Gastroesophageal sphincter (tissue), 4 donors: ENCODE data around the gene TRAF3. TPM values are rescaled to one million over a fixed set of nuclear protein-coding genes. Genes with fewer than 3 reads are reported as not detected.

ENCODE experiments used
- ATAC-seq: fragments of 150-250 bp; one replicate; pipeline ENCODE4 v1.9.1; 2016; ENCODE audit warnings: mild to moderate bottlenecking, moderate library complexity
- H3K27ac ChIP-seq, 4 donors: fragments of 200-600 bp; sonication (generic) in 3 of 4; 1 replicate in 3 of 4; 2 replicates in 1 of 4; pipeline ENCODE4 v1.5.1; 2016 to 2019
- H3K27me3 ChIP-seq: fragments of 200-600 bp; sonication (generic); one replicate; pipeline ENCODE4 v1.5.1; 2019
- H3K36me3 ChIP-seq, 2 donors: fragments of 200-600 bp; sonication (generic); one replicate each; pipeline ENCODE4 v1.5.1; 2019; ENCODE audit warnings: control low read depth in 1 of 2
- H3K4me1 ChIP-seq, 3 donors: fragments of 200-600 bp; sonication (generic); 1 replicate in 2 of 3; 2 replicates in 1 of 3; pipeline ENCODE4 v1.5.1; 2016 to 2019; ENCODE audit warnings: control low read depth in 2 of 3
- H3K4me3 ChIP-seq, 2 donors: fragments of 200-600 bp; sonication (generic); one replicate each; pipeline ENCODE4 v1.5.1; 2019; ENCODE audit warnings: mild to moderate bottlenecking in 1 of 2, moderate library complexity in 1 of 2
- H3K9me3 ChIP-seq, 3 donors: fragments of 200-600 bp; sonication (generic); one replicate each; pipeline ENCODE4 v1.5.1; 2017 to 2019; ENCODE audit warnings: control low read depth in 2 of 3
- CTCF ChIP-seq, 4 experiments: fragments of 200-600 bp in 2 of 4; fragments of 450-650 bp in 2 of 4; sonication (generic) in 1 of 4; IDR thresholded peaks; one replicate each; pipeline ENCODE4 v1.5.1; 2017 to 2019; ENCODE audit warnings: antibody characterized with exemption in 4 of 4, mild to moderate bottlenecking in 2 of 4, moderate library complexity in 2 of 4
- EP300 ChIP-seq: sonication (generic); formaldehyde crosslinking; IDR thresholded peaks from one replicate; pipeline ENCODE4 v1.6.1; 2017; ENCODE audit warnings: antibody characterized with exemption, mild to moderate bottlenecking
- POLR2A ChIP-seq, 2 donors: fragments of 450-650 bp; IDR thresholded peaks; one replicate each; pipeline ENCODE4 v1.6.1; 2017; ENCODE audit warnings: antibody characterized with exemption in 2 of 2, mild to moderate bottlenecking in 2 of 2, moderate library complexity in 1 of 2
- POLR2AphosphoS5 ChIP-seq: sonication (generic); formaldehyde crosslinking; IDR thresholded peaks from one replicate; pipeline ENCODE4 v1.6.1; 2017; ENCODE audit warnings: antibody characterized with exemption
- WGBS, 2 donors: methylation state at CpG; one replicate each; pipeline ENCODE4 v1.1.5; 2018; ENCODE audit warnings: low coverage in 1 of 2; 5-methylcytosine and 5-hydroxymethylcytosine counted together
- total RNA-seq, 4 donors: library from RNA; depleted of rRNA; stranded (reverse); fragments of >200 nt; gene quantifications; one replicate each; pipeline ENCODE4 v1.1.0, GENCODE V29; 2016

Gene TRAF3
- total RNA-seq, 4 donors from 2014 or later = 10.9 to 29.0 (median 18.7) TPM

GRCh38 chr14:102853648-102854047 is 76.4 kb downstream of the TRAF3 start:
- 90 to 97% methylated on average over 1 to 7 of the region's 7 CpGs for WGBS, 2 donors
- Histone ChIP-seq H3K36me3 (no peaks in the 10 kb centered on the region), H3K27ac (no peak overlapping the region), H3K4me3 (no peak overlapping the region), H3K27me3 (no peaks in the 10 kb centered on the region), H3K4me1 (peaks cover 4 to 19% (median 6%) of the 10 kb centered on the region in 3 donors), H3K9me3 (no peaks in the 10 kb centered on the region)
- ATAC-seq = no peak
- TF ChIP-seq POLR2A (IDR thresholded peaks at IDR 0.05) = no peak
- TF ChIP-seq POLR2AphosphoS5 = no peak
- no peak for TF ChIP-seq CTCF (IDR thresholded peaks at IDR 0.05)
- TF ChIP-seq EP300 = no peak

- Histone ChIP-seq H3K27me3 (no peaks in the 10 kb centered on the region), H3K4me1 (peaks cover 2 to 14% (median 4%) of the 10 kb centered on the region in 3 donors), H3K4me3 (no peak overlapping the region), H3K36me3 (no peaks in the 10 kb centered on the region), H3K27ac (no peak overlapping the region), H3K9me3 (no peaks in the 10 kb centered on the region)
- 90 to 94% methylated on average over 4 of the region's 4 CpGs for WGBS, 2 donors
- no peak for ATAC-seq
- TF ChIP-seq EP300 = no peak
- no peak for TF ChIP-seq CTCF (IDR thresholded peaks at IDR 0.05)
- TF ChIP-seq POLR2A (IDR thresholded peaks at IDR 0.05) = no peak
- no peak for TF ChIP-seq POLR2AphosphoS5
These were observed 76.9 kb downstream of the TRAF3 start for GRCh38 chr14:102854091-102854703.

GRCh38 chr14:102856179-102856578 is 78.9 kb downstream of the TRAF3 start:
- TF ChIP-seq EP300 = no peak
- no peak for TF ChIP-seq CTCF (IDR thresholded peaks at IDR 0.05)
- no peak for TF ChIP-seq POLR2AphosphoS5
- TF ChIP-seq POLR2A (IDR thresholded peaks at IDR 0.05) = no peak
- Histone ChIP-seq H3K27ac (no peak overlapping the region), H3K4me3 (no peak overlapping the region), H3K36me3 (no peaks in the 10 kb centered on the region), H3K9me3 (no peaks in the 10 kb centered on the region), H3K27me3 (no peaks in the 10 kb centered on the region), H3K4me1 (no peaks in the 10 kb centered on the region)
- 86 to 100% methylated on average over 2 of the region's 2 CpGs for WGBS, 2 donors
- ATAC-seq = no peak

- ATAC-seq = no peak
- 82 to 89% methylated on average over 2 of the region's 2 CpGs for whole genome bisulfite sequencing, 2 donors
- Histone ChIP-seq H3K27ac (no peak overlapping the region), H3K27me3 (no peaks in the 10 kb centered on the region), H3K9me3 (peaks cover 0 to 6% (median 0%) of the 10 kb centered on the region in 3 donors), H3K36me3 (no peaks in the 10 kb centered on the region), H3K4me3 (no peak overlapping the region), H3K4me1 (no peaks in the 10 kb centered on the region)
- no peak for TF ChIP-seq CTCF (IDR thresholded peaks at IDR 0.05)
- no peak for TF ChIP-seq EP300
- TF ChIP-seq POLR2A (IDR thresholded peaks at IDR 0.05) = no peak
- TF ChIP-seq POLR2AphosphoS5 = no peak
These were observed 80.2 kb downstream of the TRAF3 start for GRCh38 chr14:102857444-102857843.

GRCh38 chr14:102859911-102860310 is 82.7 kb downstream of the TRAF3 start:
- H3K9me3 ChIP-seq = peaks cover 0 to 7% (median 0%) of the 10 kb centered on the region in 3 donors
- no peak overlapping the region for H3K27ac ChIP-seq
- no peak overlapping the region for H3K4me3 ChIP-seq
- H3K27me3 ChIP-seq = no peaks in the 10 kb centered on the region
- 83 to 100% methylated on average over 1 of the region's 1 CpG for WGBS, 2 donors
- ATAC-seq = no peak
- no peak for TF ChIP-seq EP300
- no peak for TF ChIP-seq CTCF (IDR thresholded peaks at IDR 0.05)
- H3K4me1 ChIP-seq = no peaks in the 10 kb centered on the region
- H3K36me3 ChIP-seq = no peaks in the 10 kb centered on the region
